ENCODE results near the gene DKKL1.

DKKL1 gene

GRCh38 chr19:49349567-49349966 is 14.1 kb upstream of the DKKL1 start:
- no peak overlapping the region for H3K4me3 ChIP-seq (ENCODE audit: control insufficient read depth, low read depth, low read length)
- DNase-seq (ENCODE audit: low read depth), result no peak
- no peak for TF ChIP-seq CTCF (IDR thresholded peaks at IDR 0.05; ENCODE audit: control insufficient read depth, insufficient read depth, low read depth, low read length, missing control alignments)

GRCh38 chr19:49355909-49356353 is 7.7 kb upstream of the DKKL1 start:
- no peak for TF ChIP-seq CTCF (IDR thresholded peaks at IDR 0.05; ENCODE audit: control insufficient read depth, insufficient read depth, low read depth, low read length, missing control alignments)
- H3K4me3 ChIP-seq (ENCODE audit: control insufficient read depth, low read depth, low read length), result no peak overlapping the region
- no peak for DNase-seq (ENCODE audit: low read depth)

GRCh38 chr19:49356382-49356781 is 7.3 kb upstream of the DKKL1 start:
- H3K4me3 ChIP-seq (ENCODE audit: control insufficient read depth, low read depth, low read length), result no peak overlapping the region
- no peak for DNase-seq (ENCODE audit: low read depth)
- TF ChIP-seq CTCF (IDR thresholded peaks at IDR 0.05; ENCODE audit: control insufficient read depth, insufficient read depth, low read depth, low read length, missing control alignments), result no peak

- no peak for DNase-seq (ENCODE audit: low read depth)
- no peak for TF ChIP-seq CTCF (IDR thresholded peaks at IDR 0.05; ENCODE audit: control insufficient read depth, insufficient read depth, low read depth, low read length, missing control alignments)
- no peak overlapping the region for H3K4me3 ChIP-seq (ENCODE audit: control insufficient read depth, low read depth, low read length)
Observed at GRCh38 chr19:49357186-49357585, 6.5 kb upstream of the DKKL1 start.

- no peak for DNase-seq (ENCODE audit: low read depth)
- no peak overlapping the region for H3K4me3 ChIP-seq (ENCODE audit: control insufficient read depth, low read depth, low read length)
- no peak for TF ChIP-seq CTCF (IDR thresholded peaks at IDR 0.05; ENCODE audit: control insufficient read depth, insufficient read depth, low read depth, low read length, missing control alignments)
Observed at GRCh38 chr19:49359851-49360820, 3.5 kb upstream of the DKKL1 start.

GRCh38 chr19:49361438-49362047 is 2.1 kb upstream of the DKKL1 start:
- peak; percentile 16 for DNase-seq (ENCODE audit: low read depth)
- TF ChIP-seq CTCF (IDR thresholded peaks at IDR 0.05; ENCODE audit: control insufficient read depth, insufficient read depth, low read depth, low read length, missing control alignments), result no peak

More at GRCh38 chr19:49361438-49362047, 2.1 kb upstream of the DKKL1 start:
- H3K4me3 ChIP-seq (ENCODE audit: control insufficient read depth, low read depth, low read length), result peak overlapping the region; percentile 71
